ENCODE measurements around the gene C12orf42. TPM values are rescaled to one million over a fixed set of nuclear protein-coding genes. Genes with fewer than 3 reads are reported as not detected.

Gene C12orf42
- total RNA-seq, 1 donor from 2014 or later: 0.11 TPM

DNA sequence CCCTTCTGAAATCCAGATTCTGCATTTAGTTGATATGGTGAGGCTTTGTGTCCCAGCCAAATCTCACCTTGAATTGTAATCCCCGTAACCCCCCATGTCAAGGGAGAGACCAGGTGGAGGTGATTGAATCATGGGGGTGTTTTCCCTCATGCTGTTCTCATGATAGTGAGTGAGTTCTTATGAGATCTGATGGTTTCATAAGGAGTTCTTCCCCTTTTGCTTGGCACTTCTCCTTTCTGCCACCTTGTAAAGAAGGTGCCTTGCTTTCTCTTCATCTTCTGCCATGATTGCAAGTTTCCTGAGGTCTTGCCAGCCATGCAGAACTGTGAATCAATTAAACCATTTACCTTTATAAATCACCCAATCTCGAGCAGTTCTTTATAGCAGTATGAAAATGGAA is 23.1 kb upstream of the C12orf42 start:
- no peaks in the 10 kb centered on the region for H3K36me3 Mint-ChIP-seq
- H3K4me3 Mint-ChIP-seq: no peak overlapping the region
- no peak for DNase-seq (ENCODE audit: low spot score in 2 of 2, unreplicated experiment in 2 of 2)
- no peaks in the 10 kb centered on the region for H3K9me3 Mint-ChIP-seq
- H3K27me3 Mint-ChIP-seq (ENCODE audit: low read depth): peaks cover 24% of the 10 kb centered on the region
- peaks cover 3% of the 10 kb centered on the region for H3K4me1 Mint-ChIP-seq
- TF ChIP-seq, protein P1, sequence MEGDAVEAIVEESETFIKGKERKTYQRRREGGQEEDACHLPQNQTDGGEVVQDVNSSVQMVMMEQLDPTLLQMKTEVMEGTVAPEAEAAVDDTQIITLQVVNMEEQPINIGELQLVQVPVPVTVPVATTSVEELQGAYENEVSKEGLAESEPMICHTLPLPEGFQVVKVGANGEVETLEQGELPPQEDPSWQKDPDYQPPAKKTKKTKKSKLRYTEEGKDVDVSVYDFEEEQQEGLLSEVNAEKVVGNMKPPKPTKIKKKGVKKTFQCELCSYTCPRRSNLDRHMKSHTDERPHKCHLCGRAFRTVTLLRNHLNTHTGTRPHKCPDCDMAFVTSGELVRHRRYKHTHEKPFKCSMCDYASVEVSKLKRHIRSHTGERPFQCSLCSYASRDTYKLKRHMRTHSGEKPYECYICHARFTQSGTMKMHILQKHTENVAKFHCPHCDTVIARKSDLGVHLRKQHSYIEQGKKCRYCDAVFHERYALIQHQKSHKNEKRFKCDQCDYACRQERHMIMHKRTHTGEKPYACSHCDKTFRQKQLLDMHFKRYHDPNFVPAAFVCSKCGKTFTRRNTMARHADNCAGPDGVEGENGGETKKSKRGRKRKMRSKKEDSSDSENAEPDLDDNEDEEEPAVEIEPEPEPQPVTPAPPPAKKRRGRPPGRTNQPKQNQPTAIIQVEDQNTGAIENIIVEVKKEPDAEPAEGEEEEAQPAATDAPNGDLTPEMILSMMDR (IDR thresholded peaks at IDR 0.05; ENCODE audit: unreplicated experiment): no peak
- no peak overlapping the region for H3K27ac Mint-ChIP-seq

DNA sequence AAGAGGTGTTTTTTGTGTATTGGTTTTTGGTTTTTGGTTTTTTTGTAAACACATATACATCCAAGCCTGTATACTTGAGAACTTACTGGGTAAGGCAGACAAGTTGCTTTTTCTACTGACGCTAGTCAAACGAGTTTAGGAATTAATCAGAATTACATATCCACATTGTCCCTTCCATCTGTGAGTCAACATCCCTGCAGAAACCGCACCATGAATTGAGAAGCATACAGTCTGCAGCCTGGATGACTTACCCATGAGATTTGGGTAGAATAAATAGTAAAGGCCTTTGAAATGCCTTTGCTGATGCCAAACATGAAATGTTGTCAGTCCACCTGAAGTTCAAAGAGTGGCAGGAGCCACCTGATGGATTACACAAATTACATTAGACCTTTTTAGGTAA is 21.4 kb upstream of the C12orf42 start:
- TF ChIP-seq, protein P1 (IDR thresholded peaks at IDR 0.05; ENCODE audit: unreplicated experiment): no peak
- no peak overlapping the region for H3K4me3 Mint-ChIP-seq
- no peak overlapping the region for H3K27ac Mint-ChIP-seq
- no peaks in the 10 kb centered on the region for H3K36me3 Mint-ChIP-seq
- no peaks in the 10 kb centered on the region for H3K4me1 Mint-ChIP-seq
- DNase-seq (ENCODE audit: low spot score in 2 of 2, unreplicated experiment in 2 of 2): no peak
- no peaks in the 10 kb centered on the region for H3K9me3 Mint-ChIP-seq
- H3K27me3 Mint-ChIP-seq (ENCODE audit: low read depth): peaks cover 35% of the 10 kb centered on the region

DNA sequence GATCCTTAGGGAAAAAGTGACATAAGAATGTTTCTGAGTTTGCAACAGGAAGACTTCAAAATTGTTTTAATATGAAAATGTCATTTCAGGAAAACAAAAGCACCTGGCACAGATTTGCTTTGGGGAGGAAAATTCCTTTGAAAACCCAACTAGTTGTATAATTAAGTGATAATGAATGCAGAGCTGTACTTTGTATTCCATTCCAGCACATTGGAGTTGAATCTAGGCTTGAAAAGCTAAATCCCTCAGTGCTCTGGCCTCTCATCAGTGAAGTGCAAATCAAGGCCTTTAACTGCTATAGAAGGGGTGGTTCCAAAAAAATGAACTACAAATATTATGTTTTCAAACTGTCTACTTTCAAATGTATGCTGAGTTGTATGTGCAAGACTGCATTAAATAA is 19.6 kb upstream of the C12orf42 start:
- no peak for DNase-seq (ENCODE audit: low spot score in 2 of 2, unreplicated experiment in 2 of 2)
- Mint-ChIP-seq H3K27me3 (ENCODE audit: low read depth) (peaks cover 40% of the 10 kb centered on the region), H3K36me3 (no peaks in the 10 kb centered on the region), H3K27ac (no peak overlapping the region), H3K4me1 (no peaks in the 10 kb centered on the region), H3K4me3 (no peak overlapping the region), H3K9me3 (no peaks in the 10 kb centered on the region)
- TF ChIP-seq, protein P1 (IDR thresholded peaks at IDR 0.05; ENCODE audit: unreplicated experiment): no peak

DNA sequence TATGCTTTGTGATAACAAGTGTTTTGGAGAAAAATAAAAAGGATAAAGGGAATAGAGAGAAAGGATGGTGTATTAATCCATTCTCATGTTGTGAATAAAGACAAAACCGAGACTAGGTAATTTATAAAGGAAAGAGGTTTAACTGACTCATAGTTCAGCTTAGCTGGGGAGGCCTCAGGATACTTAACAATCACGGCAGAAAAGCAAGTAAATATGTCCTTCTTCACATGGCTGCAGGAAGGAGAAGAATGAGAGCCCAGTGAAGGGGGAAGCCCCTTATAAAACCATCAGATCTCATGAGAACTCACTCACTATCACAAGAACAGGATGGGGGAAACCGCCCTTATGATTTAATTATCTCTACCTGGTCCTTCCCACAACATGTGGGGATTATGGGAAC is 18.1 kb upstream of the C12orf42 start:
- no peak overlapping the region for H3K4me3 Mint-ChIP-seq
- no peaks in the 10 kb centered on the region for H3K36me3 Mint-ChIP-seq
- no peaks in the 10 kb centered on the region for H3K9me3 Mint-ChIP-seq
- TF ChIP-seq, protein P1 (IDR thresholded peaks at IDR 0.05; ENCODE audit: unreplicated experiment): no peak
- no peaks in the 10 kb centered on the region for H3K4me1 Mint-ChIP-seq
- no peak overlapping the region for H3K27ac Mint-ChIP-seq
- H3K27me3 Mint-ChIP-seq (ENCODE audit: low read depth): peaks cover 48% of the 10 kb centered on the region
- DNase-seq (ENCODE audit: low spot score in 2 of 2, unreplicated experiment in 2 of 2): no peak

DNA sequence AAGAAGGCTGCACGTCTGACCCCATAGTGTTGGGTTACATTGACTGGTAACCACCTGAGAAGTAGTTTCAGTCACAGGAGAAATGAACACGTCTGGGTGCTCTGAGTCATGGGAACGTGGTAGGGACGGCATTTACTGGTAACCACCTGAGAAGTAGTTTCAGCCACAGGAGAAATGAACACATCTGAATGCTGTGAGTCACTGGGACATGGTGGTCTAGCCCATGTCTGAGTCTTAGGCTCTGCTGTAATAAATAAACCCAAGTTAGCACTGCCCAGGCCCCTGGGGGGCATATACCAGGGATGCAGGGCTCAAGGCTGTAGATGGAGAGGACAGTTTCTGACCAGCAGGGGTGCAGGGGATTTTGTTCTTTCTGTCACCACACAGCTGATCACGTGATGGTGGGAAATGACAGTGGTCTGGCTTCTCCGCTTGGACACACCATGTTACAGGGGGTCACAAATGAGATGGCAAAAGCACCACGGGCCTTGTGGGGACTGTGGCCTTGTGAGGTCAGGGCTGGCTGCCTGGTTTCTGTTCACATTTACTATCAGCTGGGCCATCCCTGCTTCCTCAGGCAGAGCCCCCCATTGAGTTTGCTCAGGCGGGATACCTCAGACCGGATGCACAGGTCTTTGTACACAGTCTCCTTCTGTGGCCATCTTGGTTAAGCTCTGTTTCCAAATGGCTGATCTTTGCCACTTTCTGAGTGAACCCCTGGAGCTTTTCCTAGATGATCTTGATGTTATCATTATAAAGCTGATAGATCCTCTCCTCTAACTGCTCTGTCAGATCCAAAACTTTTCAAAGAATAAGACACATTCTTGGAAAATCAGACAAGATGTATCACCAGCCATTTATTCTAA is 9.8 kb upstream of the C12orf42 start:
- no peaks in the 10 kb centered on the region for H3K9me3 Mint-ChIP-seq
- H3K4me3 Mint-ChIP-seq: no peak overlapping the region
- no peaks in the 10 kb centered on the region for H3K4me1 Mint-ChIP-seq
- no peak overlapping the region for H3K27ac Mint-ChIP-seq
- TF ChIP-seq, protein P1 (IDR thresholded peaks at IDR 0.05; ENCODE audit: unreplicated experiment): no peak
- DNase-seq (ENCODE audit: low spot score in 2 of 2, unreplicated experiment in 2 of 2): no peak
- no peaks in the 10 kb centered on the region for H3K36me3 Mint-ChIP-seq
- H3K27me3 Mint-ChIP-seq (ENCODE audit: low read depth): peaks cover 38% of the 10 kb centered on the region

Data from mesothelial cell of epicardium (in vitro differentiated cells).